Measurements from ENCODE around the gene LCE2C.

Gene LCE2C

GRCh38 chr1:152725261-152725660 is 50.2 kb downstream of the LCE2C start:
- DNase-seq (ENCODE audit: low read depth, low spot score) = no peak

Measured in ELF-1 (cell line).